GM13977 (cell line): ENCODE data around the gene MED27.

Source experiments
- DNase-seq: peaks from one replicate; pipeline ENCODE4 v3.0.0; 2012; ENCODE audit warnings: low spot score
- in situ Hi-C: fragments of 300-500 bp; cut with MboI; formaldehyde crosslinking; loops from one replicate; pipeline ENCODE4 v1.12.0; 2022; ENCODE audit warnings: low sequenced_read_pairs, low pct_unique_long_range_greater_than_20kb, mixed read lengths, inconsistent platforms; ENCODE audit not compliant: unreplicated experiment
- TF ChIP-seq, protein P1 (sequence below): IDR thresholded peaks from 2 replicates; pipeline ENCODE4 v1.5.1; 2012; ENCODE audit warnings: mild to moderate bottlenecking, control low read depth; ENCODE audit not compliant: insufficient read depth; ENCODE audit errors: extremely low read depth, missing control alignments

Gene MED27

DNA sequence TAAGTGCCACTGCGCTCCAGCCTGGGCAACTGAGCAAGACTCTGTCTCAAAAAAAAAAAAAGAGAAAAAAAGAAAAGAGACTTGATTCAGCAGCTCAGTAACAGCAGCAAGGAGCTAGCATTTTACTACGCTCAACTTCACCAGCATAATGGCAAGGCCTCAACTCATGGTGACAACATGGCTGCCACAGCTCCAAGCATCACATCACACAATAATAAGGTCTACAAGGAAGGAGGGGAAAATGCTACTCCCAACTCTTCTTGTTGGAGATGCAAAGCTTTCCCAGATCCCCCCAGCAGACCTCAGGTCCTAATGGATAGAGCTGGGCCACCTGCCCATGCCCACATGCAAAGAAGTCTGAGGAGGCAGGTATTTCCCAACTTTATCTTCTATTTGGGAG, 253.6 kb downstream of the MED27 start:
- in situ Hi-C loops: no loop called here
- TF ChIP-seq, protein P1, sequence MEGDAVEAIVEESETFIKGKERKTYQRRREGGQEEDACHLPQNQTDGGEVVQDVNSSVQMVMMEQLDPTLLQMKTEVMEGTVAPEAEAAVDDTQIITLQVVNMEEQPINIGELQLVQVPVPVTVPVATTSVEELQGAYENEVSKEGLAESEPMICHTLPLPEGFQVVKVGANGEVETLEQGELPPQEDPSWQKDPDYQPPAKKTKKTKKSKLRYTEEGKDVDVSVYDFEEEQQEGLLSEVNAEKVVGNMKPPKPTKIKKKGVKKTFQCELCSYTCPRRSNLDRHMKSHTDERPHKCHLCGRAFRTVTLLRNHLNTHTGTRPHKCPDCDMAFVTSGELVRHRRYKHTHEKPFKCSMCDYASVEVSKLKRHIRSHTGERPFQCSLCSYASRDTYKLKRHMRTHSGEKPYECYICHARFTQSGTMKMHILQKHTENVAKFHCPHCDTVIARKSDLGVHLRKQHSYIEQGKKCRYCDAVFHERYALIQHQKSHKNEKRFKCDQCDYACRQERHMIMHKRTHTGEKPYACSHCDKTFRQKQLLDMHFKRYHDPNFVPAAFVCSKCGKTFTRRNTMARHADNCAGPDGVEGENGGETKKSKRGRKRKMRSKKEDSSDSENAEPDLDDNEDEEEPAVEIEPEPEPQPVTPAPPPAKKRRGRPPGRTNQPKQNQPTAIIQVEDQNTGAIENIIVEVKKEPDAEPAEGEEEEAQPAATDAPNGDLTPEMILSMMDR: no peak
- DNase-seq: no peak

DNA sequence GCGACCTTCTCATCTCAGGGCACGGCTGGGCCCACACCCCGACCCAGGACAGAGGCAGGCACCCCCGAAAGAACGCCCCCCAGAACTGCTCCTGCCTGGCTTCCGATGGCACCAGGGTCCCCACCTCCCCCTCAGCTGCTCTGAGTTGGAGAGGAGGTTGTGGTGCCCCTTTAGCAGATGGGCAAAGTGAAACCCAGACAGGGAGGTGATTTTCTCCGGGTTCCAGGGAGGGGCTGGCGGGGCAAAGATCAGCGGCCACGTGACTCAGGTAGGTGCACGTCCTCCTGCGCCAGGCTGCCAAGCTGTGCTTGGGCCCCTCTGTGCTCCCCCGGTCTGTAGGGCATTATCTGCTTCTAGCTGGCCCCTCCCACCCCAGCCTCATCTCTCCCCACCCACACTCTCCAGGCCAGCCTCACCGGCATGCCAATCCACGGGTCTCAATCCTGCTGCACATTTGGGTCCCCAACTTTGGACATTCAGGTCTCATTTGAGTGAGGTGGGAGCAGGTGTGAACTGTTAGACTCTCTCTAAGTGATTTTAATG, 254.6 kb downstream of the MED27 start:
- in situ Hi-C loops: no loop called here
- TF ChIP-seq, protein P1: no peak
- DNase-seq: no peak

DNA sequence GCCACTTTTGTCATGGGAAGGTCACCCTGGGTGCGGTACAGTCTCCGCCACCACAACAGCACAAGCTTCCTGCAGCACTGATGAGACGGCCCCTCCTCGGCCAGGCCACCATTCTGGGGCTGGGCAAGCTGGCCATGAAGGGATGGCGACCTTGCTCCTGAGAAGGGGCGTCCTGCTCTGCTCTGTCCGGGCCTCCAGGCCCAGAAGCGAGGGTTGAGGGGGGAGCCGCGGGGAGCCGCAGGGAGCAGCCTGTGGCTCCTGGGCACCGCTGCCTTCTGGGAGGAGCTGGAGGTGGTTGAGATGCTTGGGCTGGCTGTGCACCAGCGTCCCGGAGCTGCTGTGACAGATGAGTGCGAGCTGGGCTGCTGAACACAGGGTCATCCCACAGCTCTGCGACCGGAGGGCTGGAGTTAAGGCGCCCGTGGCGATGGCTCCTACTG, 255.5 kb downstream of the MED27 start:
- in situ Hi-C loops: no loop called here
- TF ChIP-seq, protein P1: no peak
- DNase-seq: no peak

DNA sequence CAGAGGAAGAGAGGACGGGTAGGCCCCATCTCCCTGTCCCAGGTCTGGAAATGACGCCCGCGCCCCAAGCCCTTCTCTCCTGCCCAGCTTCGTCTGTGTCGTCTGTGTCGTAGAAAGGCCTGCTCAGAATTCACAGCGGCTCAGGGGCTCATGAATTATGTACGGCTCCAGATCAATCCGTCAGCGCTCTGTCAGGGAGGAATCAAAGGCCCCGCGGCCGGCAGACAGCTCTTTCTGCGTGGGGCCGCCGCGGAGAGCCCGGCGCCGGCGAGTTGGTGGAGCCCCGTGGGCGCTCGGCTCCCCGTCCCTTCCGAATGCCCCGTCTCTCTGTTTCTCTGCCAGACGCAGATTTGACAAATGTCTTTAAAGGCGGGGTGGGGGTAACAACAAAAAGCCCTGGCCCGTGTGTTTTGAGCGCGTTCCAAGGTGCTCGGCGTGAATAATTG, 255.9 kb downstream of the MED27 start:
- in situ Hi-C loops: no loop called here
- DNase-seq: no peak

DNA sequence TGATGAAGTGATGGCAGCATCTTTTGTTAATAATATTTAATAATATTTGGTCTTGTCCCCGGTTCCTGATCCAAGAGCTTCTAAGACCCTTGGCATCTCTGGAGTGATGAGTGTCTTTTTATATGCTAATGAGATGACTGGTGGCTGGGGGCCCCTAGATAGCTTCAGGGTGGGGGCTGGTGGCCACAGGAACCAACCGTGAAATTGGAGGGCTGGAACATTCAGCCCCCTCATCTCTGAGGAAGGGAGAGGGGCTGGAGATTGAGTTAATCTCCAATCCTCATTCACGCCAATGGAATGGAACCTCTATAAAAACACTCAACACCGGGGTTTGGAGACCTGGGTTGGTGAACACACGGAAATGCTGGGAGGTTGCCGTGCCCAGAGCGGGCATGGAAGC, 261.6 kb downstream of the MED27 start:
- TF ChIP-seq, protein P1: no peak
- in situ Hi-C loops: no loop called here
- no peak for DNase-seq

More for the DNA sequence above, 255.9 kb downstream of the MED27 start:
- TF ChIP-seq, protein P1: no peak

DNA sequence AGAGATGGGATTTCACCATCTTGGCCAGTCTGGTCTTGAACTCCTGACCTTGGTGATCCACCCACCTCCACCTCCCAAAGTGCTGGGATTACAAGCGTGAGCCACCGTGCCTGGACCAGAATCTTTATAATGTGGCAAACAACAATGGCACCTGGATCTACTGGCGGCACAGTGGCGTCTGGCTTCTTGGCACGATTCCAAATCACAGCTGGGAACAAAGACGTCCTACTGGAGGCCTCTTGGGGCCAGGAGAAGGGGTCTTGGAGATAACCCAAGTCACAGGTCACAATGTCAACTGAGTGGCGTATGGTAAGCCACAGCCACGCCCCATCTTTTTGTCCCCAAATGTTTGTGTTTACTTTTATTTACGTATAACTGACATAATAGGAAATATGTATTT, 262.0 kb downstream of the MED27 start:
- DNase-seq: no peak
- TF ChIP-seq, protein P1: no peak
- in situ Hi-C loops: no loop called here
